ENCODE results near the gene CCNK.

DNA sequence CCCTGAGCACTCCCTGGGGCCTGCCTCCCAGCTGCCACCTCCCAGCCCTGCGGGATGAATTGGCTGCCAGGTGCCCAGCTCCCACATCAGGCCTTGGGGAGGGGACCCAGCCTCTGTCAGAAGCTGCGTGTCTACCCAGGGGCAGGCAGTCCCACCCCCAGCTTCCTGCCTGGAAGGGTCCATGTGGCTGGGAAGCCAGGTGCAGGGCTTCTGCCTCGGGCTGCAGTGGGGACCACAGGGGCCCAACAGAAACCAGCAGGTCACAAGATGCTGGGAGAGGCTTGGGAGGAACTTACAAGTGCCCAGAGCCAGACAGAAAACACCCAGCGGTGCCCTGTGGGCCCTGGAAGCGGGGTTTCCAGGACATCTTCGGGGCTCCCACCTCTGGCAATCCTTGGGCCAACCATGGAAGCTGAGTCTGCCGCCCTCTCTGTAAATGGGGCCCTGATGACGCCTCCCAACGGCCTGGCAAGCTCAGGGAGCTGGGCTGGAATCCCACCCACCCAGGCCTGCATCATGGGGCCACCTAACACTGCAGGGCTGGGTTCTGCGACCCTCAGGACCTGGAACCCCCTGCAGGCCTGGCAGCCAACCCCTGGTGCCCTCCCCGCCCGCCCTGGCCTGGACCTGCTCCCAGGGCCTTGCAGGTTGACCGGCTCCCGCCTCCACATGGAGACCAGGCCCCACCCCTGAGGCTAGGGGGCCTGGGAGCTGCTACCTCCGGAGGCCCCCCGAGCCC is 36.6 kb downstream of the CCNK start:
- TF ChIP-seq POLR2A (IDR thresholded peaks at IDR 0.05; ENCODE audit: low read length) (no peak), GATA1 (IDR thresholded peaks at IDR 0.05; ENCODE audit: low read depth, low read length) (no peak)
